Smooth muscle cell (in vitro differentiated cells): ENCODE measurements around the gene ORM1. TPM values are rescaled to one million over a fixed set of nuclear protein-coding genes. Genes with fewer than 3 reads are reported as not detected.

Source experiments
- DNase-seq: peaks from one replicate; lab custom pipeline; 2025; ENCODE audit not compliant: unreplicated experiment; lab: John Stamatoyannopoulos, UW
- H2AFZ ChIP-seq: fragments of 200-600 bp; sonication (generic); 2 replicates; pipeline ENCODE4 v1.6.0; 2016; ENCODE audit warnings: antibody characterized with exemption, low read depth, mild to moderate bottlenecking
- H3F3A ChIP-seq: fragments of 200-600 bp; sonication (generic); 2 replicates; pipeline ENCODE4 v1.6.0; 2017; ENCODE audit warnings: antibody characterized with exemption, low read depth
- H3K27ac ChIP-seq: fragments of 200-600 bp; sonication (generic); 2 replicates; pipeline ENCODE4 v1.5.1; 2016; ENCODE audit warnings: low read depth, mild to moderate bottlenecking
- H3K27me3 ChIP-seq: fragments of 200-600 bp; sonication (generic); 2 replicates; pipeline ENCODE4 v1.6.1; 2016; ENCODE audit warnings: low read depth, mild to moderate bottlenecking
- H3K36me3 ChIP-seq: fragments of 200-600 bp; sonication (generic); 2 replicates; pipeline ENCODE4 v1.5.1; 2016; ENCODE audit warnings: low read depth
- H3K4me1 ChIP-seq: fragments of 200-600 bp; sonication (generic); 2 replicates; pipeline ENCODE4 v1.5.1; 2016; ENCODE audit warnings: low read depth
- H3K4me2 ChIP-seq: fragments of 200-600 bp; sonication (generic); 2 replicates; pipeline ENCODE4 v1.6.0; 2016; ENCODE audit warnings: mild to moderate bottlenecking
- H3K4me3 ChIP-seq: fragments of 200-600 bp; sonication (generic); 2 replicates; pipeline ENCODE4 v1.5.1; 2016; ENCODE audit warnings: mild to moderate bottlenecking
- H3K79me2 ChIP-seq: fragments of 200-600 bp; sonication (generic); 2 replicates; pipeline ENCODE4 v1.6.0; 2016; ENCODE audit warnings: low read depth, mild to moderate bottlenecking
- H3K9ac ChIP-seq: fragments of 200-600 bp; sonication (generic); 2 replicates; pipeline ENCODE4 v1.6.0; 2016; ENCODE audit warnings: low read depth
- H3K9me3 ChIP-seq: fragments of 200-600 bp; sonication (generic); replicated peaks from 2 replicates; pipeline ENCODE4 v1.5.1; 2016; ENCODE audit warnings: low read depth
- H4K20me1 ChIP-seq: fragments of 200-600 bp; sonication (generic); 2 replicates; pipeline ENCODE4 v1.6.0; 2016; ENCODE audit warnings: low read depth
- CTCF ChIP-seq: fragments of 200-600 bp; sonication (generic); IDR thresholded peaks from 2 replicates; pipeline ENCODE4 v1.5.1; 2017; ENCODE audit warnings: borderline replicate concordance, mild to moderate bottlenecking, antibody characterized with exemption; ENCODE audit not compliant: insufficient read depth, poor library complexity, severe bottlenecking
- WGBS: methylation state at CpG from one replicate; pipeline ENCODE4 v1.1.7; 2016; ENCODE audit warnings: low lambda C conversion rate; 5-methylcytosine and 5-hydroxymethylcytosine counted together
- polyA plus RNA-seq: library from polyadenylated mRNA; unstranded; fragments of >200 nt; fragmentation: Nextera tagmentation; extraction: Ambion mirVana; gene quantifications from 2 replicates; pipeline ENCODE4 v1.2.1, GENCODE V29; 2016
- total RNA-seq: library from RNA; depleted of rRNA; stranded (reverse); fragments of >200 nt; gene quantifications from 2 replicates; pipeline ENCODE4 v1.2.3, GENCODE V29; 2014

ORM1 gene
- total and polyA plus RNA-seq, 2 experiments from 2014 or later, result 0.74 TPM; not detected in 1

- H3F3A ChIP-seq, result peaks cover 30% of the 10 kb centered on the region
- no peak overlapping the region for H3K4me3 ChIP-seq
- no peak for TF ChIP-seq CTCF
- H3K9me3 ChIP-seq, result no peaks in the 10 kb centered on the region
- H3K4me2 ChIP-seq, result peak overlapping the region; percentile 29
- no peaks in the 10 kb centered on the region for H3K79me2 ChIP-seq
- H3K9ac ChIP-seq, result peak overlapping the region; percentile 77
- 45% methylated on average over 18 of the region's 18 CpGs for WGBS
- no peaks in the 10 kb centered on the region for H3K27me3 ChIP-seq
- H3K36me3 ChIP-seq, result no peaks in the 10 kb centered on the region
- peak overlapping the region; percentile 96 for H3K27ac ChIP-seq
- H3K4me1 ChIP-seq, result peaks cover 4% of the 10 kb centered on the region
- no peaks in the 10 kb centered on the region for H4K20me1 ChIP-seq
- no peak overlapping the region for H2AFZ ChIP-seq
- DNase-seq, result peak; percentile 26
These were observed 45.7 kb upstream of the ORM1 start for GRCh38 chr9:114276908-114277821.

GRCh38 chr9:114278356-114278755, 44.5 kb upstream of the ORM1 start:
- Histone ChIP-seq H3K9me3 (no peaks in the 10 kb centered on the region), H3F3A (peaks cover 28% of the 10 kb centered on the region), H3K4me2 (peak overlapping the region; percentile 11), H3K27me3 (no peaks in the 10 kb centered on the region), H2AFZ (no peak overlapping the region), H3K27ac (peak overlapping the region; percentile 96), H4K20me1 (no peaks in the 10 kb centered on the region), H3K4me3 (no peak overlapping the region), H3K9ac (peak overlapping the region; percentile 77), H3K36me3 (no peaks in the 10 kb centered on the region), H3K4me1 (peaks cover 3% of the 10 kb centered on the region), H3K79me2 (no peaks in the 10 kb centered on the region)
- no peak for TF ChIP-seq CTCF
- no peak for DNase-seq
- WGBS, result 70% methylated on average over 3 of the region's 3 CpGs

GRCh38 chr9:114278881-114279570, 43.9 kb upstream of the ORM1 start:
- Histone ChIP-seq H4K20me1 (no peaks in the 10 kb centered on the region), H3K4me1 (peaks cover 3% of the 10 kb centered on the region), H3K79me2 (no peaks in the 10 kb centered on the region), H3K4me3 (no peak overlapping the region), H3K36me3 (no peaks in the 10 kb centered on the region), H3K4me2 (peak overlapping the region; percentile 11), H3F3A (peaks cover 28% of the 10 kb centered on the region), H3K9ac (peak overlapping the region; percentile 34), H3K9me3 (no peaks in the 10 kb centered on the region), H3K27me3 (no peaks in the 10 kb centered on the region), H2AFZ (no peak overlapping the region), H3K27ac (peak overlapping the region; percentile 96)
- WGBS, result 16% methylated on average over 14 of the region's 14 CpGs
- no peak for TF ChIP-seq CTCF
- DNase-seq, result peak; percentile 17
